Measurements from ENCODE around the gene GABRG3. TPM values are rescaled to one million over a fixed set of nuclear protein-coding genes. Genes with fewer than 3 reads are reported as not detected.

The GABRG3 gene
- total RNA-seq, 1 experiment from 2014 or later: 0.15 TPM

GRCh38 chr15:27485265-27485664 is 514.3 kb downstream of the GABRG3 start:
- no peak overlapping the region for H3K56ac ChIP-seq (ENCODE audit: insufficient read length, low read depth, low read length)
- no peak overlapping the region for H3K4me2 ChIP-seq (ENCODE audit: insufficient read depth, insufficient read length, low read length)
- H2BK20ac ChIP-seq (ENCODE audit: low read depth, low read length, poor library complexity, severe bottlenecking): no peak overlapping the region
- peaks cover 8 to 9% of the 10 kb centered on the region in 2 experiments; a peak in 4 of 5 replicates for H3K9me3 Mint-ChIP-seq
- H3K4me1 Mint-ChIP-seq: peaks cover 31 to 34% of the 10 kb centered on the region in 2 experiments
- no peak overlapping the region for H4K8ac ChIP-seq (replicated peaks; ENCODE audit: insufficient read length, low read depth, low read length)
- H2AFZ ChIP-seq (ENCODE audit: low read length): no peak overlapping the region
- H2AK5ac ChIP-seq (ENCODE audit: insufficient read length, low read length): no peak overlapping the region
- no peak overlapping the region for H3K4ac ChIP-seq (ENCODE audit: low read depth, low read length)
- no peak overlapping the region for H2BK12ac ChIP-seq (ENCODE audit: insufficient read length, low read depth, low read length)
- H3K27me3 ChIP-seq (ENCODE audit: insufficient read depth, low read length): no peaks in the 10 kb centered on the region
- peaks cover 0 to 8% (median 7%) of the 10 kb centered on the region in 3 experiments; a peak in 5 of 7 replicates for H3K36me3 Mint-ChIP-seq (ENCODE audit: insufficient read depth in 1 of 3, low read depth in 3 of 3)
- no peak overlapping the region for H3K9ac ChIP-seq (ENCODE audit: extremely low read depth, insufficient read length, low read length)
- H2BK5ac ChIP-seq (ENCODE audit: insufficient read length, low read length): no peak overlapping the region
- peaks cover 2% of the 10 kb centered on the region; the same call in 1 of the 2 replicates for H3K27me3 Mint-ChIP-seq (ENCODE audit: low read depth)
- H3K23ac ChIP-seq (ENCODE audit: insufficient read length, low read depth, low read length): no peak overlapping the region
- no peak overlapping the region for H4K5ac ChIP-seq (ENCODE audit: insufficient read length, low read depth, low read length)
- no peaks in the 10 kb centered on the region for H3K9me3 ChIP-seq (ENCODE audit: control insufficient read depth, low read depth, low read length)
- H3K4me3 Mint-ChIP-seq: no peak overlapping the region
- H3T11ph ChIP-seq (ENCODE audit: low read length): no peak overlapping the region
- no CpG with 5 or more reads among the region's 3 CpGs for WGBS (ENCODE audit: extremely low coverage, insufficient read length, low lambda C conversion rate)
- peak; percentile 63 for TF ChIP-seq CTCF (conservative IDR thresholded peaks at IDR 0.05)
- no peak overlapping the region for H3K14ac ChIP-seq (ENCODE audit: insufficient read depth, low read length)
- H3K18ac ChIP-seq (ENCODE audit: insufficient read length, low read depth, low read length): no peak overlapping the region
- no peaks in the 10 kb centered on the region for H4K20me1 ChIP-seq (ENCODE audit: control insufficient read depth, insufficient read depth, insufficient read length)
- H2BK120ac ChIP-seq (ENCODE audit: low read depth, low read length, poor library complexity, severe bottlenecking): no peak overlapping the region
- no peak overlapping the region for H2BK15ac ChIP-seq (ENCODE audit: low read depth, low read length)
- H3K23me2 ChIP-seq (ENCODE audit: insufficient read length, low read depth, low read length, poor library complexity, severe bottlenecking): no peaks in the 10 kb centered on the region
- H3K27ac ChIP-seq (ENCODE audit: insufficient read length, low read depth, low read length): no peak overlapping the region
- no peak overlapping the region for H3K27ac Mint-ChIP-seq
- H3K4me1 ChIP-seq (ENCODE audit: insufficient read depth, low read length): peaks cover 14% of the 10 kb centered on the region; the same call in 1 of the 2 replicates
- H3K79me2 ChIP-seq (ENCODE audit: insufficient read depth, low read length): no peaks in the 10 kb centered on the region
- H3K79me1 ChIP-seq (ENCODE audit: insufficient read depth, low read depth, low read length, poor library complexity, severe bottlenecking): no peaks in the 10 kb centered on the region
- no peak overlapping the region for H4K91ac ChIP-seq (ENCODE audit: insufficient read length, low read depth, low read length)
- no peak for DNase-seq
